NOMO-1 (cell line): ENCODE measurements around the gene LGALS8.
"Not testable (repeated sequence)": the region's sequence is repeated elsewhere in the genome, so short reads cannot be mapped to it uniquely, and the experiment has no call there.

Source experiments
- DNase-seq, 2 experiments: peaks; one replicate each; lab custom pipeline; 2025; ENCODE audit not compliant: unreplicated experiment in 2 of 2; lab: John Stamatoyannopoulos, UW

The LGALS8 gene

DNA sequence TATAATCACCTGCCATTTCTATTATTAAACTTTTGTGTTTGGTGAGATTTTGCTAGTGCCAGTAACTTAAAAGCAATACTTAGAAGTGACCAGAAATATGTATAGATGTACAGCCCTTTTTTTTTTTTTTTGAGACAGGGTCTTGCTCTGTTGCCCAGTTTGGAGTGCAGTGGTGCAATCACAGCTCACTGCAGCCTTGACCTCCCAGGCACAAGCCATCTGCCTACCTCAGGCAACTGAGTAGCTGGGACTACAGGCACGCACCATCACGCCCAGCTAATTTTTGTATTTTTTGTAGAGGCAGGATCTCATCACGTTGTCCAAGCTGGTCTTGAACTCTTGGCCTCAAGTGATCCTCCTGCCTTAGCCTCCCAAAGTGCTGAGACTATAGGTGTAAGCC lies 56.6 kb downstream of the LGALS8 start:
- DNase-seq = not testable (repeated sequence)

GRCh38 chr1:236581528-236581927 lies 57.7 kb downstream of the LGALS8 start:
- DNase-seq = no peak

DNA sequence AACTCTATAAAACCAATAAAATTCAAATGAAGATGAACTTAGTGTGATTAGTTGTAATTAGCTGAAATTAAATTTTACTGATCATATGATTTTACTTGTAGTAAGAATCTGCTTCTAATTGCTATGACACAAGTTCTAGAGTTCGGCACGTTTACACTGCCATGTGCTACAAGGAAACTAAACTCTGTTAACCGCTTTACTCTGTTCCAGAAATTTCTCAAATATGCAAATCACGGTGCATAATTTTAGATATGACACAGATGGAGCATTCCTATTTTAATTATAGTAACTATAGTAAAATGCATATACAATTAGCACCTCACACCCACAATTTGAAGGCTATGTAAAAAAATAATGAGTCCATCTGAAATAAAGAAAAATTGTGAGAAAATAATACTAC lies 65.7 kb downstream of the LGALS8 start:
- no peak for DNase-seq

DNA sequence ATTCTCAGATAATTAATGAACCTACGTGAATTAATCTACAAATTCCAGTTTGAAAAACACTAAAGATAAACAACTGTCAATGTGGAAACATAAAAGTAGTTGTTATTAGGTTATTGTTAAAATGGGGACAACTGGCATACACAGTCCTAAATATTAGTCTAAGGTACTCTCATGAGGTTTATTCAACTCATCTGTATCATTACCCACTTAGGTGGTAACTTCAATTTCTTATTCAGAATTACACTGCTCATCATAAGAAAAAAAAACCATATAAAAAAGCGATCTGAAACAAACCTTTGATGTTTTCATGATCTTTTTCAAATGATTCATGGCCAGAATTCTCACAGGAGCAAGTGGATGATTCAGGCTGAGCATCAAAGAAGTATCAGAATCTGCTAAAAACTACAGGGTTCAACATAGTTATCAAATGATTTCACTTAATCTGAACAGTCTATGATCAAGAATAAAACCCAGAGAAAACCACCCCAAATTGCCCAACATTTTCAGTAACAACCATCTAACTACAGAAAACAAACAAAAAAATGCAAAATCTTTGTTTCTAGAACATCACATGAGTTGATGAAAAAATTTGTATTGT lies 66.9 kb downstream of the LGALS8 start:
- no peak for DNase-seq

- no peak for DNase-seq
Measured at GRCh38 chr1:236602171-236602570, 78.4 kb downstream of the LGALS8 start.
